GM23338 (cell line): ENCODE results near the gene CRISP3. TPM values are rescaled to one million over a fixed set of nuclear protein-coding genes. Genes with fewer than 3 reads are reported as not detected.

Experiments
- ATAC-seq: fragments of 200-7000 bp; cut with Tn5 transposase; 3 replicates; pipeline ENCODE4 v1.9.1; 2020
- DNase-seq: peaks from one replicate; pipeline ENCODE4 v3.0.0-alpha.2; 2015; ENCODE audit warnings: low spot score
- H2AFZ ChIP-seq: fragments of 200-600 bp; sonication (generic); 2 replicates; pipeline ENCODE4 v1.8.0; 2016; ENCODE audit warnings: antibody characterized with exemption, mild to moderate bottlenecking, moderate library complexity
- H3F3A ChIP-seq: fragments of 200-600 bp; sonication (generic); replicated peaks from 2 replicates; pipeline ENCODE4 v1.8.0; 2017; ENCODE audit warnings: antibody characterized with exemption, mixed run types, low read depth
- H3K27ac ChIP-seq: fragments of 200-600 bp; sonication (generic); 2 replicates; pipeline ENCODE4 v1.6.1; 2016; ENCODE audit warnings: low read depth
- H3K27me3 ChIP-seq: fragments of 200-600 bp; sonication (generic); 2 replicates; pipeline ENCODE4 v1.8.0; 2016; ENCODE audit warnings: mild to moderate bottlenecking, mixed run types, moderate library complexity; ENCODE audit not compliant: insufficient read depth
- H3K36me3 ChIP-seq: fragments of 200-600 bp; sonication (generic); 2 replicates; pipeline ENCODE4 v1.8.0; 2016; ENCODE audit warnings: mild to moderate bottlenecking; ENCODE audit not compliant: insufficient read depth
- H3K4me1 ChIP-seq: fragments of 200-600 bp; sonication (generic); 2 replicates; pipeline ENCODE4 v1.8.0; 2016; ENCODE audit warnings: mild to moderate bottlenecking, moderate library complexity; ENCODE audit not compliant: insufficient read depth
- H3K4me2 ChIP-seq: fragments of 200-600 bp; sonication (generic); 2 replicates; pipeline ENCODE4 v1.7.1; 2017; ENCODE audit warnings: mixed run types
- H3K4me3 ChIP-seq: fragments of 200-600 bp; sonication (generic); 2 replicates; pipeline ENCODE4 v1.6.1; 2016; ENCODE audit warnings: mixed run types
- H3K79me2 ChIP-seq: fragments of 200-600 bp; sonication (generic); replicated peaks from 2 replicates; pipeline ENCODE4 v1.8.0; 2017; ENCODE audit warnings: mild to moderate bottlenecking; ENCODE audit not compliant: insufficient read depth
- H3K9me2 ChIP-seq: fragments of 200-600 bp; sonication (generic); 2 replicates; pipeline ENCODE4 v1.8.0; 2017; ENCODE audit not compliant: insufficient read depth
- H4K20me1 ChIP-seq: fragments of 200-600 bp; sonication (generic); replicated peaks from 2 replicates; pipeline ENCODE4 v1.8.0; 2017; ENCODE audit warnings: mild to moderate bottlenecking; ENCODE audit not compliant: insufficient read depth
- H3K27ac Mint-ChIP-seq: 2 replicates; pipeline ENCODE4 v1.8.0; 2020; ENCODE audit warnings: inconsistent platforms, mild to moderate bottlenecking, moderate library complexity, mixed read lengths
- H3K27me3 Mint-ChIP-seq: 3 replicates; pipeline ENCODE4 v1.8.0; 2022; ENCODE audit warnings: low read depth, mild to moderate bottlenecking, moderate library complexity, mixed read lengths, inconsistent platforms; ENCODE audit not compliant: insufficient read depth, poor library complexity
- H3K36me3 Mint-ChIP-seq: 3 replicates; pipeline ENCODE4 v1.8.0; 2021; ENCODE audit warnings: low read depth, mild to moderate bottlenecking, inconsistent platforms, moderate library complexity, mixed read lengths
- H3K4me1 Mint-ChIP-seq: 3 replicates; pipeline ENCODE4 v1.8.0; 2020; ENCODE audit warnings: mild to moderate bottlenecking, inconsistent platforms, mixed read lengths
- H3K4me3 Mint-ChIP-seq: 3 replicates; pipeline ENCODE4 v1.8.0; 2021; ENCODE audit warnings: moderate library complexity, mild to moderate bottlenecking, inconsistent platforms, mixed read lengths
- H3K9me3 Mint-ChIP-seq: 3 replicates; pipeline ENCODE4 v1.8.0; 2020; ENCODE audit warnings: moderate library complexity, mild to moderate bottlenecking, inconsistent platforms, mixed read lengths
- CREB1 ChIP-seq: fragments of 250-450 bp; sonication (Bioruptor Pico); IDR thresholded peaks from 2 replicates; pipeline ENCODE4 v1.5.0; 2020; ENCODE audit warnings: low read depth, mild to moderate bottlenecking, moderate library complexity
- EZH2 ChIP-seq: fragments of 200-600 bp; sonication (generic); IDR thresholded peaks from one replicate; pipeline ENCODE4 v1.8.0; 2017; ENCODE audit warnings: antibody characterized with exemption, mild to moderate bottlenecking, low read depth; ENCODE audit not compliant: unreplicated experiment
- EZH2phosphoT487 ChIP-seq: fragments of 200-600 bp; sonication (generic); IDR thresholded peaks from one replicate; pipeline ENCODE4 v1.8.1; 2018; ENCODE audit warnings: antibody characterized with exemption; ENCODE audit not compliant: unreplicated experiment
- JUNB ChIP-seq: IDR thresholded peaks from one replicate; pipeline ENCODE4 v1.6.1; 2016; ENCODE audit warnings: antibody characterized with exemption; ENCODE audit not compliant: unreplicated experiment
- REST ChIP-seq: IDR thresholded peaks from one replicate; pipeline ENCODE4 v1.6.1; 2018; ENCODE audit warnings: antibody characterized with exemption; ENCODE audit not compliant: unreplicated experiment
- STAT1 ChIP-seq: IDR thresholded peaks from one replicate; pipeline ENCODE4 v1.6.1; 2016; ENCODE audit warnings: antibody characterized with exemption; ENCODE audit not compliant: unreplicated experiment
- ZNF114 ChIP-seq: fragments of 250-450 bp; sonication (Bioruptor Pico); IDR thresholded peaks from 2 replicates; pipeline ENCODE4 v1.5.0; 2020; ENCODE audit warnings: mild to moderate bottlenecking, moderate library complexity
- ZNF462 ChIP-seq: fragments of 250-450 bp; sonication (Bioruptor Pico); IDR thresholded peaks from 2 replicates; pipeline ENCODE4 v1.5.0; 2020; ENCODE audit warnings: mild to moderate bottlenecking, moderate library complexity
- polyA plus RNA-seq: library from polyadenylated mRNA; unstranded; fragments of >200 nt; fragmentation: Nextera tagmentation; extraction: Ambion mirVana; gene quantifications from 2 replicates; pipeline ENCODE4 v1.2.1, GENCODE V29; 2016
- total RNA-seq: library from RNA; depleted of rRNA; stranded (reverse); fragments of >200 nt; shearing (Covaris generic); gene quantifications from 2 replicates; pipeline ENCODE4 v1.2.3, GENCODE V29; 2014

The CRISP3 gene
- total and polyA plus RNA-seq, 2 experiments from 2014 or later: not detected

GRCh38 chr6:49782725-49783124, 38.5 kb upstream of the CRISP3 start:
- ATAC-seq: no peak
- TF ChIP-seq STAT1 (no peak), JUNB (no peak), REST (no peak), EZH2phosphoT487 (no peak), ZNF114 (CRISPR knock-in tag) (no peak), ZNF462 (CRISPR knock-in tag) (no peak), EZH2 (no peak), CREB1 (no peak)
- no peaks in the 10 kb centered on the region for H3K9me3 Mint-ChIP-seq

More at GRCh38 chr6:49782725-49783124, 38.5 kb upstream of the CRISP3 start:
- Histone ChIP-seq H3K27ac (no peak overlapping the region), H3K4me3 (no peak overlapping the region), H2AFZ (no peak overlapping the region), H3K9me2 (peaks cover 15% of the 10 kb centered on the region), H3K4me1 (no peaks in the 10 kb centered on the region), H4K20me1 (no peaks in the 10 kb centered on the region), H3K36me3 (no peaks in the 10 kb centered on the region), H3K4me2 (no peak overlapping the region), H3K79me2 (no peaks in the 10 kb centered on the region), H3K27me3 (no peaks in the 10 kb centered on the region), H3F3A (no peaks in the 10 kb centered on the region)
- Mint-ChIP-seq H3K27me3 (no peaks in the 10 kb centered on the region), H3K4me3 (no peak overlapping the region), H3K4me1 (peaks cover 6% of the 10 kb centered on the region; the same call in 2 of the 3 replicates), H3K27ac (no peak overlapping the region), H3K36me3 (no peaks in the 10 kb centered on the region)
- no peak for DNase-seq
